Esophagus muscularis mucosa (tissue), 3 donors: ENCODE data around the gene ITPRID2.

Experiments used
- POLR2A ChIP-seq: fragments of 450-650 bp; IDR thresholded peaks from one replicate; pipeline ENCODE4 v1.6.1; 2017; ENCODE audit warnings: antibody characterized with exemption, moderate library complexity, mild to moderate bottlenecking, low read depth
- TF ChIP-seq, protein P1 (sequence below), 3 experiments: fragments of 200-600 bp in 2 of 3; fragments of 450-650 bp in 1 of 3; sonication (generic) in 2 of 3; IDR thresholded peaks; one replicate each; pipeline ENCODE4 v1.5.1; 2017 to 2019; ENCODE audit warnings: antibody characterized with exemption in 3 of 3, mild to moderate bottlenecking in 2 of 3, moderate library complexity in 1 of 3

DNA sequence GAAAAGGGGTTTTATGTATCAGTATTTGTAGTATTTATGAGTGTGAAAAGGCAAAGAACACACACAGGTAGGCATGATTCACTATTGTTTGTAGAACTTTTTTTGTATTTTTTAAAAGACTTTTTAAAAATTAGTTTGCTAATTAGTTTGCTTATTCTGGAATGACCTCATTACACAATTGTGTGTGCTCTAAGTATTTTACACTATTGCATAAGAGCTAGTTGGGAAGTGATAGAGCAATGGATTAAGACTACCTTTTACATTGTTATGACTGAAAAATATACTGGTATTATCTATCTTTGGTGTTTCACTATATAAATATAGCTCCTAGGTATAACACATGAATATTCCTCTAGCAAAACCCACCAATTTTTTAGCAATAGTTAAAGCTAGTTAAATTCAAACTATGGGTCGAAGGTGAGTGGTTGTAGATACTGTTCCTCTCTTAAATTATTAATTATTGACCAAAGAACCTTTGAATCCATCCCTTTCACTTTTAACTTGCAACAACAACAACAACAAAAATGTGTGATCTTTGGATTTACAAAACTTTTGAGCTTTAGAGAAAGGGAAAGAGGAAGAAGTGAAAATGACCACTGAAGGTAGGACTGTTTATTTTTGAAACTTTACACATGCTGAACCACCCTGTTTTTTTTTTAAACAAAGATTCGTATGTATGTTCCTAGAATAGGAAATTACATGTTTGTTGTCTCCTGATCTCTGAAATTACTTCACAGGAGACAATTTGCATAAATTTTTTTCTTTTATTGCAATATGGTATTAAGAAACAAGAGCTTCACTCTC lies 18.7 kb downstream of the ITPRID2 start:
- TF ChIP-seq, protein P1, sequence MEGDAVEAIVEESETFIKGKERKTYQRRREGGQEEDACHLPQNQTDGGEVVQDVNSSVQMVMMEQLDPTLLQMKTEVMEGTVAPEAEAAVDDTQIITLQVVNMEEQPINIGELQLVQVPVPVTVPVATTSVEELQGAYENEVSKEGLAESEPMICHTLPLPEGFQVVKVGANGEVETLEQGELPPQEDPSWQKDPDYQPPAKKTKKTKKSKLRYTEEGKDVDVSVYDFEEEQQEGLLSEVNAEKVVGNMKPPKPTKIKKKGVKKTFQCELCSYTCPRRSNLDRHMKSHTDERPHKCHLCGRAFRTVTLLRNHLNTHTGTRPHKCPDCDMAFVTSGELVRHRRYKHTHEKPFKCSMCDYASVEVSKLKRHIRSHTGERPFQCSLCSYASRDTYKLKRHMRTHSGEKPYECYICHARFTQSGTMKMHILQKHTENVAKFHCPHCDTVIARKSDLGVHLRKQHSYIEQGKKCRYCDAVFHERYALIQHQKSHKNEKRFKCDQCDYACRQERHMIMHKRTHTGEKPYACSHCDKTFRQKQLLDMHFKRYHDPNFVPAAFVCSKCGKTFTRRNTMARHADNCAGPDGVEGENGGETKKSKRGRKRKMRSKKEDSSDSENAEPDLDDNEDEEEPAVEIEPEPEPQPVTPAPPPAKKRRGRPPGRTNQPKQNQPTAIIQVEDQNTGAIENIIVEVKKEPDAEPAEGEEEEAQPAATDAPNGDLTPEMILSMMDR (IDR thresholded peaks at IDR 0.05) = no peak
- no peak for TF ChIP-seq POLR2A
